CD14-positive monocyte (primary cell): Measurements from ENCODE around the gene BPIFB1. TPM values are rescaled to one million over a fixed set of nuclear protein-coding genes. Genes with fewer than 3 reads are reported as not detected.
A peak's percentile ranks its signal among the peaks of the same experiment; 100 is the strongest.

Experiments used
- DNase-seq, 3 donors: peaks; one replicate each; pipeline ENCODE4 v3.0.0-alpha.2; 2011 to 2022
- H2AFZ ChIP-seq: 2 replicates; pipeline ENCODE4 v1.6.0; 2012; ENCODE audit warnings: mild to moderate bottlenecking, low read depth, low read length, inconsistent platforms; ENCODE audit not compliant: insufficient read depth, poor library complexity, severe bottlenecking
- H3K27ac ChIP-seq, 2 donors: 1 replicate in 1 of 2; 2 replicates in 1 of 2; pipeline ENCODE4 v1.5.1; 2012 to 2013; ENCODE audit warnings: low read length in 2 of 2, control low read depth in 1 of 2, inconsistent platforms in 1 of 2, low read depth in 1 of 2, mild to moderate bottlenecking in 1 of 2
- H3K27me3 ChIP-seq, 2 donors: one replicate each; pipeline versions ENCODE4 v1.6.0 to v1.6.1; 2011 to 2013; ENCODE audit warnings: low read length in 2 of 2; ENCODE audit not compliant: control insufficient read depth in 2 of 2, insufficient read depth in 2 of 2
- H3K36me3 ChIP-seq, 2 donors: replicated peaks in 1 of 2; 1 replicate in 1 of 2; 2 replicates in 1 of 2; pipeline versions ENCODE4 v1.5.1 to v1.6.1; 2012 to 2013; ENCODE audit warnings: low read length in 2 of 2, control low read depth in 1 of 2, inconsistent platforms in 1 of 2, mild to moderate bottlenecking in 1 of 2; ENCODE audit not compliant: insufficient read depth in 2 of 2, control insufficient read depth in 1 of 2
- H3K4me1 ChIP-seq, 2 donors: 1 replicate in 1 of 2; 2 replicates in 1 of 2; pipeline versions ENCODE4 v1.5.1 to v1.6.1; 2012 to 2013; ENCODE audit warnings: low read length in 2 of 2, control low read depth in 1 of 2, inconsistent platforms in 1 of 2, mild to moderate bottlenecking in 1 of 2, moderate library complexity in 1 of 2; ENCODE audit not compliant: insufficient read depth in 2 of 2, control insufficient read depth in 1 of 2
- H3K4me2 ChIP-seq: replicated peaks from 2 replicates; pipeline ENCODE3; 2012; ENCODE audit warnings: low read length, moderate library complexity, mild to moderate bottlenecking; ENCODE audit not compliant: poor library complexity, severe bottlenecking; ENCODE audit errors: extremely low read depth
- H3K4me3 ChIP-seq, 3 experiments: fragments of 200-600 bp in 1 of 3; sonication (generic) in 1 of 3; replicated peaks in 1 of 3; 1 replicate in 2 of 3; 2 replicates in 1 of 3; pipeline ENCODE4 v1.5.1; 2011 to 2013; ENCODE audit warnings: low read length in 3 of 3, mild to moderate bottlenecking in 3 of 3, control low read depth in 2 of 3, low read depth in 2 of 3, inconsistent platforms in 1 of 3, moderate library complexity in 1 of 3
- H3K79me2 ChIP-seq: 2 replicates; pipeline ENCODE4 v1.6.0; 2012; ENCODE audit warnings: mild to moderate bottlenecking, control low read depth, inconsistent platforms, low read length, moderate library complexity; ENCODE audit not compliant: insufficient read depth
- H3K9ac ChIP-seq: 2 replicates; pipeline ENCODE4 v1.6.0; 2017; ENCODE audit warnings: low read length, mild to moderate bottlenecking; ENCODE audit not compliant: insufficient read depth, poor library complexity, severe bottlenecking
- H3K9me3 ChIP-seq, 2 donors: replicated peaks in 1 of 2; 1 replicate in 1 of 2; 2 replicates in 1 of 2; pipeline versions ENCODE4 v1.5.1 to v1.6.1; 2012 to 2013; ENCODE audit warnings: low read length in 2 of 2, control low read depth in 1 of 2; ENCODE audit not compliant: control insufficient read depth in 1 of 2, insufficient read depth in 1 of 2
- H4K20me1 ChIP-seq: 2 replicates; pipeline ENCODE4 v1.6.0; 2012; ENCODE audit warnings: mild to moderate bottlenecking, low read length, control low read depth, moderate library complexity; ENCODE audit not compliant: insufficient read depth
- H3K27ac Mint-ChIP-seq, 7 donors: one replicate each; pipeline ENCODE4 v1.8.0; 2020; ENCODE audit warnings: mild to moderate bottlenecking in 7 of 7, mixed read lengths in 7 of 7, moderate library complexity in 6 of 7, inconsistent platforms in 2 of 7
- H3K27me3 Mint-ChIP-seq, 3 donors: one replicate each; pipeline ENCODE4 v1.8.0; 2021 to 2022; ENCODE audit warnings: low read depth in 3 of 3, mild to moderate bottlenecking in 3 of 3, mixed read lengths in 3 of 3, moderate library complexity in 3 of 3, inconsistent platforms in 1 of 3
- H3K36me3 Mint-ChIP-seq, 2 donors: one replicate each; pipeline ENCODE4 v1.8.0; 2020; ENCODE audit warnings: mixed read lengths in 2 of 2, inconsistent platforms in 1 of 2, mild to moderate bottlenecking in 1 of 2
- H3K4me1 Mint-ChIP-seq: one replicate; pipeline ENCODE4 v1.8.0; 2020; ENCODE audit warnings: mild to moderate bottlenecking, mixed read lengths
- H3K4me3 Mint-ChIP-seq, 2 donors: one replicate each; pipeline ENCODE4 v1.8.0; 2020; ENCODE audit warnings: mild to moderate bottlenecking in 2 of 2, mixed read lengths in 2 of 2, moderate library complexity in 1 of 2
- H3K9me3 Mint-ChIP-seq, 7 donors: one replicate each; pipeline ENCODE4 v1.8.0; 2020 to 2022; ENCODE audit warnings: mixed read lengths in 7 of 7, mild to moderate bottlenecking in 6 of 7, moderate library complexity in 6 of 7, inconsistent platforms in 2 of 7
- WGBS: methylation state at CpG from one replicate; pipeline ENCODE4 v1.1.5; 2013; ENCODE audit warnings: missing lambda C conversion rate; ENCODE audit not compliant: insufficient coverage; 5-methylcytosine and 5-hydroxymethylcytosine counted together
- intact Hi-C, 2 donors: fragments of 100-400 bp; cut with micrococcal nuclease; formaldehyde crosslinking; loops; one replicate each; pipeline versions ENCODE4 v1.15.0 to v1.15.1; 2023
- polyA plus RNA-seq, 3 donors: library from polyadenylated mRNA; depleted of rRNA in 1 of 3; unstranded in 2 of 3; stranded (reverse) in 1 of 3; fragments of 300-500 nt in 2 of 3; fragments of >200 nt in 1 of 3; fragmentation: Illumina TruSeq in 2 of 3; gene quantifications; 1 replicate in 2 of 3; 2 replicates in 1 of 3; pipeline ENCODE4 v1.2.3, GENCODE V29; 2012 to 2021
- TF ChIP-seq, protein P1 (sequence below): fragments of 200-600 bp; IDR thresholded peaks from one replicate; pipeline ENCODE4 v1.8.0; 2022; ENCODE audit warnings: antibody characterized with exemption, mild to moderate bottlenecking

Gene BPIFB1
- polyA plus RNA-seq, 3 donors = not detected

DNA sequence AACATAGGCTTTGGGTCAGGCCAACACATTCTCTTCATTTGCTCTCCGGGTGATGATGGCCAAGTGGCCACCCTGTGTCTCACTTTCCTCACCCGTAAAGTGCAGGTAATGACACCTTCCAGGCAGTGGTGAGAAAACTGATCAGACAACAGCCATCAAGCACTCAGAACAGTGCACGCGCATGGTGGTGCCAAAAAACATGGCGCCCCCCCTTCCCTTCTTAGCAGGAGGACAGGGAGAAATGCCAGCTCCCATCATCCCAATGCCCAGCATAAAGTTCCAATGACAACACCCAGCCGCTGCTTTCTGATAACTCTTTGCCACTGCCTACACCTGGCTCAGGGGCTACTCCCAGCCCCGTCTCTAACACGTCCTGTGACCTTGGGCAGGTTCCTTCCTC lies 8.4 kb downstream of the BPIFB1 start:
- Histone ChIP-seq H3K4me2 (no peak overlapping the region), H3K4me1 (no peaks in the 10 kb centered on the region), H3K9ac (no peak overlapping the region), H2AFZ (no peak overlapping the region), H3K36me3 (no peaks in the 10 kb centered on the region), H3K79me2 (no peaks in the 10 kb centered on the region), H3K27ac (no peak overlapping the region), H3K4me3 (no peak overlapping the region), H4K20me1 (no peaks in the 10 kb centered on the region), H3K9me3 (no peaks in the 10 kb centered on the region), H3K27me3 (no peaks in the 10 kb centered on the region)
- Mint-ChIP-seq H3K36me3 (no peaks in the 10 kb centered on the region), H3K27me3 (peaks cover 3 to 11% (median 4%) of the 10 kb centered on the region in 3 donors), H3K9me3 (peaks cover 0 to 3% (median 2%) of the 10 kb centered on the region in 7 donors), H3K4me1 (no peaks in the 10 kb centered on the region), H3K4me3 (no peak overlapping the region), H3K27ac (no peak overlapping the region)
- intact Hi-C loops = loop anchor here in 1 of 2 donors (10.0 kb wide), 1 partner anchor 497 kb away; no protein-coding TSS in a partner anchor
- DNase-seq = no peak
- TF ChIP-seq, protein P1, sequence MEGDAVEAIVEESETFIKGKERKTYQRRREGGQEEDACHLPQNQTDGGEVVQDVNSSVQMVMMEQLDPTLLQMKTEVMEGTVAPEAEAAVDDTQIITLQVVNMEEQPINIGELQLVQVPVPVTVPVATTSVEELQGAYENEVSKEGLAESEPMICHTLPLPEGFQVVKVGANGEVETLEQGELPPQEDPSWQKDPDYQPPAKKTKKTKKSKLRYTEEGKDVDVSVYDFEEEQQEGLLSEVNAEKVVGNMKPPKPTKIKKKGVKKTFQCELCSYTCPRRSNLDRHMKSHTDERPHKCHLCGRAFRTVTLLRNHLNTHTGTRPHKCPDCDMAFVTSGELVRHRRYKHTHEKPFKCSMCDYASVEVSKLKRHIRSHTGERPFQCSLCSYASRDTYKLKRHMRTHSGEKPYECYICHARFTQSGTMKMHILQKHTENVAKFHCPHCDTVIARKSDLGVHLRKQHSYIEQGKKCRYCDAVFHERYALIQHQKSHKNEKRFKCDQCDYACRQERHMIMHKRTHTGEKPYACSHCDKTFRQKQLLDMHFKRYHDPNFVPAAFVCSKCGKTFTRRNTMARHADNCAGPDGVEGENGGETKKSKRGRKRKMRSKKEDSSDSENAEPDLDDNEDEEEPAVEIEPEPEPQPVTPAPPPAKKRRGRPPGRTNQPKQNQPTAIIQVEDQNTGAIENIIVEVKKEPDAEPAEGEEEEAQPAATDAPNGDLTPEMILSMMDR = no peak
- WGBS = 100% methylated on average over 2 of the region's 8 CpGs

DNA sequence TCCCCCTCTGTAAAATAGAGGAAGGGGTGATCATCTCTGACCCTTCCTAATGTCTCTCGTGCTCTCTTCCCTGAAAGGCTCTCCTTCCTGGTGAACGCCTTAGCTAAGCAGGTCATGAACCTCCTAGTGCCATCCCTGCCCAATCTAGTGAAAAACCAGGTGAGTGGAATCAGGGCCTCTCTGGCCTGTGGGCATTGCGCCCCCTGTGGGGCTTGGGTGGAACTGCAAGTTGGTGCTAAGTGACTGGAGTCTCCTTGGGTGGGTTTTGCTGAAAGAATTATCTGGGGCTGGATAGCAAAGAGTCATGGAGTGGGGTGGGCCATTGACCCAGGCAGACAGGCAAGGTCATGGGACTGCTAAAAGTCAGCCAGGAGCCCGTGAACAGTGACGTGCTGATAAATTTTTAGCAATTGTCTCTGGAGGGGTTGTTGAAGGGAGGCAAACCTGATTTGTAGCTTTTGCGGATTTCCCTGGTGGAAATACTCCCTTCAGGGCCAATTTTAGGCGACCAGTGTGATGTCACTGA lies 8.9 kb downstream of the BPIFB1 start:
- no peak overlapping the region for H3K9ac ChIP-seq

More for the DNA sequence above, 8.9 kb downstream of the BPIFB1 start:
- no peak overlapping the region for H3K27ac ChIP-seq
- no peaks in the 10 kb centered on the region for H3K4me1 ChIP-seq
- no peaks in the 10 kb centered on the region for H3K36me3 Mint-ChIP-seq
- no peaks in the 10 kb centered on the region for H3K4me1 Mint-ChIP-seq
- H3K4me2 ChIP-seq = no peak overlapping the region
- DNase-seq = peak; percentile 12 to 52 (median 45)
- H2AFZ ChIP-seq = no peak overlapping the region
- no peak overlapping the region for H3K4me3 ChIP-seq
- no peak overlapping the region for H3K4me3 Mint-ChIP-seq
- no peaks in the 10 kb centered on the region for H3K9me3 ChIP-seq
- 20% methylated on average over 2 of the region's 7 CpGs for WGBS
- no peaks in the 10 kb centered on the region for H3K27me3 ChIP-seq
- no peaks in the 10 kb centered on the region for H3K36me3 ChIP-seq
- H3K9me3 Mint-ChIP-seq = peaks cover 0 to 3% (median 2%) of the 10 kb centered on the region in 7 donors
- intact Hi-C loops = loop anchor here in 1 of 2 donors (10.0 kb wide), 1 partner anchor 497 kb away; no protein-coding TSS in a partner anchor
- H3K79me2 ChIP-seq = no peaks in the 10 kb centered on the region
- TF ChIP-seq, protein P1 = peak; percentile 100
- H4K20me1 ChIP-seq = no peaks in the 10 kb centered on the region
- H3K27ac Mint-ChIP-seq = peak overlapping the region in 1 of 7 donors; percentile 77
- peaks cover 3 to 11% (median 5%) of the 10 kb centered on the region in 3 donors for H3K27me3 Mint-ChIP-seq
